Stomach (tissue), 4 donors: Measurements from ENCODE around the gene FGF8.

ENCODE experiments used
- CTCF ChIP-seq, 7 experiments: fragments of 450-650 bp in 4 of 7; fragments of 200-600 bp in 3 of 7; sonication (generic) in 3 of 7; IDR thresholded peaks; one replicate each; pipeline ENCODE4 v1.5.1; 2016 to 2019; ENCODE audit warnings: antibody characterized with exemption in 7 of 7, control low read depth in 2 of 7, mild to moderate bottlenecking in 1 of 7
- EP300 ChIP-seq: sonication (generic); formaldehyde crosslinking; IDR thresholded peaks from one replicate; pipeline ENCODE4 v1.6.1; 2017; ENCODE audit warnings: antibody characterized with exemption
- POLR2AphosphoS5 ChIP-seq, 3 donors: sonication (generic); formaldehyde crosslinking; IDR thresholded peaks; one replicate each; pipeline ENCODE4 v1.6.1; 2016; ENCODE audit warnings: antibody characterized with exemption in 3 of 3

- peak in 5 of 7 experiments; percentile 41 to 89 (median 80) for TF ChIP-seq CTCF (IDR thresholded peaks at IDR 0.05)
- TF ChIP-seq POLR2AphosphoS5 (IDR thresholded peaks at IDR 0.05), result no peak
- TF ChIP-seq EP300, result no peak
Measured at GRCh38 chr10:101779544-101780186, 3.8 kb upstream of the FGF8 start.
